ENCODE data around the gene GPR39. TPM values are rescaled to one million over a fixed set of nuclear protein-coding genes. Genes with fewer than 3 reads are reported as not detected.

GPR39 gene
- total RNA-seq, 1 experiment from 2014 or later = 0.50 TPM

DNA sequence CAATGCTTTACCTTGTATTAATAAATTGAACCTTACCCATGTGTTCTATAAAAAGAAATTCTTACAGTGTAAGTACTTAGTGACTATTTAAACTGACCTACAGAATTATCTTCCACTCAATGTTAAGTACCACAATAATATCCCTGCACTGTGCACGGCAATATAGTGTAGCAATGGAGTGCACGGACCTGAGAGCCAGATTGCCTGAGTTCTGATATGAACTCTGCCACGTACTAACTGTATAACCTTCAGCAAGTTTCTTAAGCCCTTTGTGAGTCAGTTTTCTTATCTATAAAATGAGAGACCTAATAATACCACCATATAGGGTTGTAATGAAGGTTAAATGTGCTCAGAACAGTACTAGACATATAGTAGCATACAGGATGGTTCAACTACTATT lies 66.2 kb downstream of the GPR39 start:
- Histone ChIP-seq H2BK20ac (ENCODE audit: low read depth, low read length, poor library complexity, severe bottlenecking) (no peak overlapping the region), H3K23ac (ENCODE audit: insufficient read length, low read depth, low read length) (no peak overlapping the region), H3K27ac (ENCODE audit: insufficient read length, low read depth, low read length) (no peak overlapping the region), H4K5ac (ENCODE audit: insufficient read length, low read depth, low read length) (no peak overlapping the region), H3K4ac (ENCODE audit: low read depth, low read length) (no peak overlapping the region), H2BK5ac (ENCODE audit: insufficient read length, low read length) (no peak overlapping the region), H2BK15ac (ENCODE audit: low read depth, low read length) (no peak overlapping the region), H3K56ac (ENCODE audit: insufficient read length, low read depth, low read length) (no peak overlapping the region), H2AK5ac (ENCODE audit: insufficient read length, low read length) (no peak overlapping the region), H3K14ac (ENCODE audit: insufficient read depth, low read length) (no peak overlapping the region), H4K8ac (replicated peaks; ENCODE audit: insufficient read length, low read depth, low read length) (no peak overlapping the region), H3K9me3 (ENCODE audit: control insufficient read depth, low read depth, low read length) (no peaks in the 10 kb centered on the region), H2BK12ac (ENCODE audit: insufficient read length, low read depth, low read length) (no peak overlapping the region), H3T11ph (ENCODE audit: low read length) (no peak overlapping the region), H2AFZ (ENCODE audit: low read length) (no peak overlapping the region), H3K79me2 (ENCODE audit: insufficient read depth, low read length) (no peaks in the 10 kb centered on the region), H3K23me2 (ENCODE audit: insufficient read length, low read depth, low read length, poor library complexity, severe bottlenecking) (no peaks in the 10 kb centered on the region), H3K4me1 (ENCODE audit: insufficient read depth, low read length) (no peaks in the 10 kb centered on the region), H3K18ac (ENCODE audit: insufficient read length, low read depth, low read length) (no peak overlapping the region), H4K91ac (ENCODE audit: insufficient read length, low read depth, low read length) (no peak overlapping the region), H3K27me3 (ENCODE audit: insufficient read depth, low read length) (no peaks in the 10 kb centered on the region), H3K9ac (ENCODE audit: extremely low read depth, insufficient read length, low read length) (no peak overlapping the region), H3K4me2 (ENCODE audit: insufficient read depth, insufficient read length, low read length) (no peak overlapping the region), H2BK120ac (ENCODE audit: low read depth, low read length, poor library complexity, severe bottlenecking) (no peak overlapping the region), H4K20me1 (ENCODE audit: control insufficient read depth, insufficient read depth, insufficient read length) (no peaks in the 10 kb centered on the region), H3K79me1 (ENCODE audit: insufficient read depth, low read depth, low read length, poor library complexity, severe bottlenecking) (no peaks in the 10 kb centered on the region)
- no CpG with 5 or more reads among the region's 3 CpGs for WGBS (ENCODE audit: extremely low coverage, insufficient read length, low lambda C conversion rate)
- H3K27me3 Mint-ChIP-seq (ENCODE audit: low read depth) = no peaks in the 10 kb centered on the region
- DNase-seq = no peak
- no peaks in the 10 kb centered on the region; a peak in 1 of 7 replicates for H3K36me3 Mint-ChIP-seq (ENCODE audit: insufficient read depth in 1 of 3, low read depth in 3 of 3)
- H3K9me3 Mint-ChIP-seq = no peaks in the 10 kb centered on the region
- H3K27ac Mint-ChIP-seq = no peak overlapping the region
- peaks cover 0 to 5% of the 10 kb centered on the region in 2 experiments; a peak in 2 of 4 replicates for H3K4me1 Mint-ChIP-seq
- TF ChIP-seq, protein P1, sequence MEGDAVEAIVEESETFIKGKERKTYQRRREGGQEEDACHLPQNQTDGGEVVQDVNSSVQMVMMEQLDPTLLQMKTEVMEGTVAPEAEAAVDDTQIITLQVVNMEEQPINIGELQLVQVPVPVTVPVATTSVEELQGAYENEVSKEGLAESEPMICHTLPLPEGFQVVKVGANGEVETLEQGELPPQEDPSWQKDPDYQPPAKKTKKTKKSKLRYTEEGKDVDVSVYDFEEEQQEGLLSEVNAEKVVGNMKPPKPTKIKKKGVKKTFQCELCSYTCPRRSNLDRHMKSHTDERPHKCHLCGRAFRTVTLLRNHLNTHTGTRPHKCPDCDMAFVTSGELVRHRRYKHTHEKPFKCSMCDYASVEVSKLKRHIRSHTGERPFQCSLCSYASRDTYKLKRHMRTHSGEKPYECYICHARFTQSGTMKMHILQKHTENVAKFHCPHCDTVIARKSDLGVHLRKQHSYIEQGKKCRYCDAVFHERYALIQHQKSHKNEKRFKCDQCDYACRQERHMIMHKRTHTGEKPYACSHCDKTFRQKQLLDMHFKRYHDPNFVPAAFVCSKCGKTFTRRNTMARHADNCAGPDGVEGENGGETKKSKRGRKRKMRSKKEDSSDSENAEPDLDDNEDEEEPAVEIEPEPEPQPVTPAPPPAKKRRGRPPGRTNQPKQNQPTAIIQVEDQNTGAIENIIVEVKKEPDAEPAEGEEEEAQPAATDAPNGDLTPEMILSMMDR (conservative IDR thresholded peaks at IDR 0.05) = no peak
- H3K4me3 Mint-ChIP-seq = no peak overlapping the region

Measured in H9 (cell line).